Measurements from ENCODE around the gene CARF.

GRCh38 chr2:202881570-202881969 lies 30.5 kb upstream of the CARF start:
- TF ChIP-seq CTCF (conservative IDR thresholded peaks at IDR 0.05; ENCODE audit: low read length): no peak
- TF ChIP-seq EZH2phosphoT487 (IDR thresholded peaks at IDR 0.05; ENCODE audit: borderline replicate concordance, low read depth, low read length): no peak
